NCI-H1930 (cell line): ENCODE results near the gene DUSP28.

Experiments
- DNase-seq, 2 experiments: peaks; one replicate each; lab custom pipeline; 2025; lab: John Stamatoyannopoulos, UW

DUSP28 gene

DNA sequence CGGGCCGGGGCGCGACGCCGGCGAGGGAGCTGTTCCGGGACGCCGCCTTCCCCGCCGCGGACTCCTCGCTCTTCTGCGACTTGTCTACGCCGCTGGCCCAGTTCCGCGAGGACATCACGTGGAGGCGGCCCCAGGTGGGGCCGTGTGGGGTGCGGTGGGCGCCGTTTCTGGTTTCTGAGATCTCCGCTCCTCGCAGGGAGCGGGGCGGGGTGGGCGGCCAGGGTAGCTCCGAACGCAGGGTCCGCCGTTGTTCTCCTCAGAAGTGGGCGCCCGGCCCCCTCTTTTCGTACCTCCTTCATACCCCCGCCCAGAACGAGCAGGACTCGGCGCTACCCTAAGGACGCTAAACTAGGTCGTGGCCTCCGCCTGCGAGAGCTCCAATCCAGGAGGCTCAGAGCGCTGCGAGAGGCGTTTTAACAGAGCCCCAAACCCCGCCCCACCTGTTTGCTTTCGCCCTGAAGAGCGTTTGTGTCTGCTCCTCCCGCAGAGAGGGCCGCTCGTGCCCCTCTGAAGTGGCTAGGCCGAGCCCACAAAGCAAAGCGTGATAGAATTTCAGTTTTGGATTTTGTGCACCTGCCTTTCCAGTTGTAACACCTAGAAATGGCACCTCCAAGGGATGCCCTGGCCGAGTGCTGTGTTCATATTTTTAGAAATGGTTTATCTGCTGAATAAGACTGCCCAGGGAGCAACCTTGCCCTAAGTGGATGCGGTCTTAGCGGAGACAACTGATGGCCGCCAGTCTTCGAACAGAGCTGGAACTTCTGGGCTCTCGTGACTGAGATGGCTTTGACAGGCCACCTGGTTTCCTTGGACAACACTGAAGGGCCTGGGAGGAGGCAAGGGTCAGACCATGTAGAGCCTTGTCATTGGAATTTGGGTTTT, 27.0 kb downstream of the DUSP28 start:
- no peak for DNase-seq

DNA sequence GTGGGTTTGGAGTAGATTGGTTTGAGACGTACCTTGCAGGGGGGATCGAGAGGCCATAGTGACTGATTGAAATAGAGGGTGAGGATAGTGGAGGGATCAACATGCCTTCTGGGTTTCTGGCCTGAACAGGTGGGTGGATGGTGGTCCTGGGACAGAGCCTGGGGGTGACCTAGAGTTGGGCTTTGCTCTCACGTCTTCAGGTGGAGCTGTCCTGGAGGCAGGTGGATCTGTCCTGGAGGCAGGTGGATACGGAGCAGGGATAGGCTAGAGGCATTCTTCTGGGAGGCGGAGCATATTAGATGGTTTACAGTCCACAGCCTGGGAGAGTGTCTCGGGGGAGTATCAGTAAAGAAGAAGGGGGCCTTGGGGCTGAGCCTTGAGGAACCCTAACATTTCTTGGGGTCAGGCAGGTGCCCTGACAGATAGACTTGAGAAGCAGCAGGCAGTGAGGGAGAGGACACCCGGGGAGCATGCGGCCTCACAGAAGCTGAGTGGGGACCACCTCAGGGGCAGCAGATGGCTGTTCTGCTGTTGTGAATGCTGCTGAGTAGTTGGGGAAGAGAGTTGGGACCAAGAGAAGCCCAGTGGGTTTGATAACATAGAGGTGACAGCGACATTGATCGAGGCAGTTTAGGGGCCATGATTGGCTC, 28.0 kb downstream of the DUSP28 start:
- no peak for DNase-seq

DNA sequence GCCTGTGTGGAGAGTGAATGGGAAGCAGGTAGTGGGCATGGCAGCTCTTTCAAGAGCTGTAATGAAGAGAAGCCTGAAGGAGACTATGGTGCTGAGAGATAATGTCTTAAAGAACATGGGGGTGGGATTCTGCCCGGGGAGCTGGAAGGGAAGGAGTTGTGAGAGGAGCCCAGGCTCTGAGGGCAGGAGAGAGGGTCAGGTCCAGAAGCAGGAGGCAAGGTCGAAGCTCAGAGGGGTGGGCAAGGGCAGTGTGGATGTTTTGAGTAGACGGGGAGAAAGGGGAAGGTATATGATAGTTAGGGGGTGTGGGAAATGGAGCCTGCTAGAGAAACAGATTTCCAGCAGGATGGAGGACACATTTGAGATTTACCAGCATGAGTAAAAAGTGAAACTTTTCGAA, 28.5 kb downstream of the DUSP28 start:
- no peak for DNase-seq

DNA sequence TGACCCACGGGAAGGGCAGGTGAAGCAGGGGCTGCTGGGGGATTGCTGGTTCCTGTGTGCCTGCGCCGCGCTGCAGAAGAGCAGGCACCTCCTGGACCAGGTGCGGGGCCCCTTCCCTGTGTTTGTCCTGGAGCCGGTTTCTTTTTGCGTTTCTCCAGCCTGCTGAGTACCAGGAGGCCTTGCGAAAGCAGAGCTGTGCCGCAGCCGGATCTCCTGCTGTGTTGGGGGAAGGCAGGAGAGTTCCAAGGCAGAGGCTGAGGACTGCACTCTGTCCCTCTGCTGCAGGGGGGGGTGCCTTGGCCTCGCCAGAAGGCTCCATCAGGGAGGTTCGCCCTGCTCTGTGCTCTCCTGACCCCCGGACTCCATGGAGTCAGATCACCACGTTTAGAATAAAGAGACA, 29.2 kb downstream of the DUSP28 start:
- no peak for DNase-seq

DNA sequence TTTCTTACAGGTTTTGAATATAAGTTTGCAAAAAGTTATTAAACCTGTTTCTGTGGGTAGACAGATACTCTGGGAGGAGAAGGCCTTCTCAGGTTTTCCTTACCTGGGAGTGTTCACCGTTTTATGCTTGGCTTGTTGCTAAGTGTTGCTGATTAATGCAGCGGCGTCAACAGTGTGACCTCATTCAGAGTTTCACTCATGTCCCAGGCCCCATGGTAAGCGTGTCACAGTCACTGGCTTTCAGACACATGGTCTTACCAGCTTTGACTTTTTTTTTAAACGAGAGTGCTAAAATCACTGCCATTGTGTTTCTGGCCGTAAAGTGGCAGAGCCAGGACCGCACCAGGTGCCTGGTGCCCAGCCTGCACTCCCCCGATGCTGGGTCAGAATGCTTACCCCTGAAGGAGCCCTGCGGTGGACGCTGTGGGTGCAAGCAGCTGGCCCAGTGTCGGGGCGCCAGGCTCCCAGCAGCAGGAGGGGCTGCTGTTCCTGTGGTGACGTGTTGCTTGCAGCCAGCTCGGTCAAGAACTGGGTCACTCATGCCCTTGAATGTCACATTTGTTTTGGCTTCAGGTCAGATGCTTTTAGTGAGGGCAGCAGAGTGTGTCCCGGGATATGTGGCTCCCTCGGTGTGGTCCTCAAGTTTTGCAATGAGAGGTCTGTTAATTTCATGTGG, 29.8 kb downstream of the DUSP28 start:
- no peak for DNase-seq

DNA sequence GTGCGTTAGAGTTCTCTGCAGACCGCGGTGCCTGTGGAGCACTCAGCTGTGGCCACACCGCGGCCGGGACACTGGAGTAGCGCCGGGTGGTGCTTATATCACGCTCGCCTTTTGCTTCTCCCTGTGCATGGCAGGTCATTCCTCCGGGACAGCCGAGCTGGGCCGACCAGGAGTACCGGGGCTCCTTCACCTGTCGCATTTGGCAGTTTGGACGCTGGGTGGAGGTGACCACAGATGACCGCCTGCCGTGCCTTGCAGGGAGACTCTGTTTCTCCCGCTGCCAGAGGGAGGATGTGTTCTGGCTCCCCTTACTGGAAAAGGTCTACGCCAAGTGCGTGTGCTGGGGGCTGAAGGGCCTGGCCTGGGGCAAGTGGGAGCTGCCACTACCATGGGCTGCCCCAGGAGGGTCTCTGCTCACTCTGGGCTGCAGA, 30.5 kb downstream of the DUSP28 start:
- DNase-seq = no peak

DNA sequence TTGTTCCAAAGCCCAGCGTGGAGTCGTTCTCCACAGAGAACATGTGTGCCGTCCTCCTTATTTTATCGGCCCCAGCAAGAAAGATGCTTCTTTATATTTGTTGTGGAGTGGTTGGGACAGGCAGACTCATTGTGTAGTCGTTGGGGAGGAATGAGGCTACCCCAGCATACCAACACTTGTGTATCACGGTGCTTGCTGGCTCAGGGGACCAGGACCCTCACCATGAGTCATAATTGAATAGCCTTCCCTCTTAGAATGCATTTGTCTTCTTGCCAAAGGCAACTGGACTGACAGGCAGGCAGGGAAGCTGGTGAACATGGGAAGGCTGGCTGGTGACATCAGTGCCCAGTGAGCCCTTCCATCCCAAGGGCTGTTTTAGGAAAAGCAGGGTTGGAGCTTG, 31.1 kb downstream of the DUSP28 start:
- DNase-seq = no peak

DNA sequence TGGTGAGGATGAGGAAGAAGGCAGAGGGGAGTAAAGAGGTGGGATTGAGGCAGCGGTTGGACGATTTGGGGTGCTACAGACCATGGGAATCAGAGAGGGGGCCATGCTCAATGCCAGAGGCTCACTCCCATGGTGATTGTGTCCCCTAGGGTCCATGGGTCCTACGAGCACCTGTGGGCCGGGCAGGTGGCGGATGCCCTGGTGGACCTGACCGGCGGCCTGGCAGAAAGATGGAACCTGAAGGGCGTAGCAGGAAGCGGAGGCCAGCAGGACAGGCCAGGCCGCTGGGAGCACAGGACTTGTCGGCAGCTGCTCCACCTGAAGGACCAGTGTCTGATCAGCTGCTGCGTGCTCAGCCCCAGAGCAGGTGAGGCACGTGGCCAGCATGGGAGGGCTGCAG, 31.6 kb downstream of the DUSP28 start:
- DNase-seq = no peak

DNA sequence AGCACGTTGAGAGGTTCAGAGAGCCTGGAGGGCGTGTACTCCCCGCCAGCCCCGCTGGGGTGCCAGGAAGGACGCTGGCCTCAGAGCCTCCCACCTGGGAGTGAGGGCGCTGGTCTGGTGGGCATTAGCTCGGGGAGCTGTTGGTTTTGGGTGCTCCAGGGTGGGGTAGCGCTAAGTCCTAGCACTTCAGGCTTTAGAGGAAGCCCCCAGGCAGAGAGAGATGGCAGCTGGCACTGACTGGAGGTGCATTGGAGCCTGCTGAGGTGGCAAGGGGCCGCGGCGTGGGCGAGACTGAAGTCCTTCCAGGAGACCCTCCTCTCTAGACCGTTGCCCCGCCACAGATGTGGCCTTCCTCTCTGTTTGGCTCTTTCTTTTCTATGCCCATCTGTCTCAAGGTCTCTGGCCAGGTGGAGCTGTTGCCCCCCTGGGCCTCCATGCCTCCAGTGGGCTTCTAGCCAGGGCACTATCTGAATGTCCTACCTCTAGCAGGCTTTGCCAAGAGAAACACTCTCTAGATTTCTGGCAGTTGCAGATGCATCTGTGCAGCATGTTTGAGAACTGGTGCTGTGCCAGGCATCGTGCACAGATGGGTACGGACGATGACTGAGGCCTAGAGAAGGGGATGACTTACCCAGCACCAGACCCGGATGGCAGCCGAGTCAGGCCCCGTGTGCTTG, 33.0 kb downstream of the DUSP28 start:
- no peak for DNase-seq

DNA sequence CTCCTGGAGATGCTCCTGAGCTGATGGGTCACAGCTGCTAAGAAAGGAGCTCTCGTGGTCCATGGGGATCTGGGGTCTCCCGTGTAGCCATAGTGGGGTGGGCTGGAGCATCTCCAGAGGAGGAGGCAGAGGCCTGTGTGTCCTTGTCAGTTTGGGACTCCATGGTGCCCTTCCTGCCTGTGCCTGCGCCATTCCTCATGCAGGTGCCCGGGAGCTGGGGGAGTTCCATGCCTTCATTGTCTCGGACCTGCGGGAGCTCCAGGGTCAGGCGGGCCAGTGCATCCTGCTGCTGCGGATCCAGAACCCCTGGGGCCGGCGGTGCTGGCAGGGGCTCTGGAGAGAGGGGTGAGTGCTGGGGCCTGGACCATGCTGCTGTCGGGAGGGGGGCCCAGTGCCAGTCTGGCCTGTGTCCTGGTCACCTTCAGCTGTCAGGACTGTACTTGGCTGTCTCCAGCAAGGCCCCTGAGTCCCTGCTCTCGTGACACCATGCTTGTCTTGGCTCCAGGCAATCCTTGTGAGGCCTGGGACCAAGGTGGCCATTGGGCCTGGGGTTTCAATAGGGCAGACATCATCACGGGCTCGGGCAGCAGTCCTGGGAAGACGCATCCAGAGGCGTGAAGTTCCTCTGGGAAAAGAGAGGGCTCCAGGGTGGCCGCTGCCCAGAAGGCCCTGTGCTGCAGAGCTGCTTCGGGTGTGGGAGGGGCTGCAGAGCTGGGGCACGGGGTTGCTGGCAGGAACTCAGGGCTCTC, 33.7 kb downstream of the DUSP28 start:
- no peak for DNase-seq

DNA sequence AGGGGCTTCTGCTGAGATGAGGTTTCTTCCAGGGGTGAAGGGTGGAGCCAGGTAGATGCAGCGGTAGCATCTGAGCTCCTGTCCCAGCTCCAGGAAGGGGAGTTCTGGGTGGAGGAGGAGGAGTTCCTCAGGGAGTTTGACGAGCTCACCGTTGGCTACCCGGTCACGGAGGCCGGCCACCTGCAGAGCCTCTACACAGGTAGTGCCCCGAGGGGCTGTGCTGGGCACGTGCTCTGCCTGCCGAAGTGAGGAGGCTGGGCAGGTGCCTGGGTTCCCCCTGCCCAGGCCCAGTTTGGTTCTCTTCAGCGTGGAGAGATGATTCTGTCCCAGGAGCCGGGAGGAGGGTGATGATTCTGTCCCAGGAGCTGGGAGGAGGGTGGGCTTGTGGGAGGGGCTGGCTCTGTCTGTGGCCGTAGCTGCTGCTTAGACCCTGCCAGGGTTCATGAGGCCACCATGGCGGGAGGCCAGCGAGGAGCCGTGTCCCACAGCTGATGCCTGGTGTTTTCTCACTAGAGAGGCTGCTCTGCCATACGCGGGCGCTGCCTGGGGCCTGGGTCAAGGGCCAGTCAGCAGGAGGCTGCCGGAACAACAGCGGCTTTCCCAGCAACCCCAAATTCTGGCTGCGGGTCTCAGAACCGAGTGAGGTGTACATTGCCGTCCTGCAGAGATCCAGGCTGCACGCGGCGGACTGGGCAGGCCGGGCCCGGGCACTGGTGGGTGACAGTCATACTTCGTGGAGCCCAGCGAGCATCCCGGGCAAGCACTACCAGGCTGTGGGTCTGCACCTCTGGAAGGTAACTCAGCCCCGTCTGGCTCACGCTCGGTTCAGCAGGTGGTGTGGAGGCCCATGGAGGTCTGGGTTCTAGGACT, 34.6 kb downstream of the DUSP28 start:
- DNase-seq = no peak

DNA sequence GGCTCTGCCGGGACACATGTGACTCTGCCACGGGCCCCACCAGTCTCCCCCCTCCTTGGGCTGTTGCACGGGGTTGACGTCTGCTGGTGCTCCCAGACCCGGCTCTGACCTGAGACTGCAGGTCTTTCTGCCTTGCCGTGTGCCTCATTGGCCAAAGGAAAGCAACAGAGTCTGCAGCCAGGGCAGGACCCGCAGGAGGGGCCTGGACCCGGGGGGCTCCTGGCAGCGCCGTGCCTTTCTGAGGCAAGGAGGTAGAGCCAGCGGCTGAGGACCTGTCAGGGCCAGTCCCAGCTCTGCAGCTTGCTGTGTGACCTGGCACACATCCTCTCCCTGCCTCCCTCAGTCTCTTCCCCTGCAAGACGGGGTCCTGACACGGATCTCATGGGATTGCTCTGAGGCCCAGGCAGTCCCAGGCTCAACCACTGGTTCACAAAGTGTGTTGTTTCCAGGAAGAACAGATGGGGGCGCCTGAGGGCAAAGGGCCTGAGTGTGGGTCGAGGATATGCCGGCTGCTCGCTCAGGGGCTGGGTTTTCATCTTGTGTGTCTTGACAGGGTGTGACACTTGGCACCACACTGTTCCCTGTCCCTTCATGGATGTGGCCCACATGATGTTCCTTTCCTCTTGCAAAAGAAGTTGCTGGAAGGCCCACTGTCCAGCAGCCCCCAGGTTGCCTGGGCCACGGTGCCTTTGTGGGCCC, 35.4 kb downstream of the DUSP28 start:
- DNase-seq = no peak

DNA sequence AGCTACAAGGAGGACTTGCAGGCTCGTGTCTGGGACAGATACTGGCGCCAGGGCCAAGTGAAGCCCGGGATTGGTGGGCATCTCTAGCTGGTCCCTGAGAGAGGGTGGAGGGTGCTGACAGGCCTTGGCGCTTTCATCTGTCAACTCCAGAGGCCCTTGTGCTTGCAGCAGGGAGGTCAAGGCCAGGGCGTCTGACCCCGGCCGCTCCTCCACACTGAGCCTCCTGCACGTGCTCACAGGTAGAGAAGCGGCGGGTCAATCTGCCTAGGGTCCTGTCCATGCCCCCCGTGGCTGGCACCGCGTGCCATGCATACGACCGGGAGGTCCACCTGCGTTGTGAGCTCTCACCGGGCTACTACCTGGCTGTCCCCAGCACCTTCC, 35.9 kb downstream of the DUSP28 start:
- no peak for DNase-seq

DNA sequence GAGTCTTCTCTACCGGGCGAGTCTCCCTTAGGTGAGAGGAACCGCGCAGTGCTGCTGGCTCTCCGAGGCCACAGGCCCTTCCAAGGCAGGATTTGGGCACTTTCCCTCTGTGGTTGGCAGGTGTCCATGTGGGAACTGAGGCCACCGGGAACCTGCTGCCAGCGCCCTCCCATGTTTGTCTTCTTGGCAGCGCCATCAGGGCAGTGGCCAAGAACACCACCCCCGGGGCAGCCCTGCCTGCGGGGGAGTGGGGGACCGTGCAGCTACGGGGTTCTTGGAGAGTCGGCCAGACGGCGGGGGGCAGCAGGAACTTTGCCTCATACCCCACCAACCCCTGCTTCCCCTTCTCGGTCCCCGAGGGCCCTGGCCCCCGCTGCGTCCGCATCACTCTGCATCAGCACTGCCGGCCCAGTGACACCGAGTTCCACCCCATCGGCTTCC, 36.4 kb downstream of the DUSP28 start:
- no peak for DNase-seq

DNA sequence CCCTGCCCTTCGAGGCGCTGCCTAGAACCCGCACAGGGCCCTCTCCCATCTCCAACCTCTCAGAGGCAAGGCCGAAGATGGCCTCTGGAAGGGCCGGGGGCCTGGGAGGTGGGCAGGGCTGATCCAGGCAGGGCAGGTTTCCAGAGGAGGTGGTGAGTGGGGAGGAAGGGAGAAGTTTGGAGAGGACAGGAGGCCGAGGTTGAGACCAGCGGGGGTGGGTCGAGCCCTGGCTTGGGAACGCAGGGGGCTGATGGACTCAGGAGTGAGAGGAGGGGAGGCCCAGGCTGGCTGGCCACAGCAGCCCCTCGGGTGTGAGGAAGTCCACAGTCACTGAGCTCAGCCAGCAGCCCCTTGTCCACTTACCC, 36.9 kb downstream of the DUSP28 start:
- DNase-seq = no peak

DNA sequence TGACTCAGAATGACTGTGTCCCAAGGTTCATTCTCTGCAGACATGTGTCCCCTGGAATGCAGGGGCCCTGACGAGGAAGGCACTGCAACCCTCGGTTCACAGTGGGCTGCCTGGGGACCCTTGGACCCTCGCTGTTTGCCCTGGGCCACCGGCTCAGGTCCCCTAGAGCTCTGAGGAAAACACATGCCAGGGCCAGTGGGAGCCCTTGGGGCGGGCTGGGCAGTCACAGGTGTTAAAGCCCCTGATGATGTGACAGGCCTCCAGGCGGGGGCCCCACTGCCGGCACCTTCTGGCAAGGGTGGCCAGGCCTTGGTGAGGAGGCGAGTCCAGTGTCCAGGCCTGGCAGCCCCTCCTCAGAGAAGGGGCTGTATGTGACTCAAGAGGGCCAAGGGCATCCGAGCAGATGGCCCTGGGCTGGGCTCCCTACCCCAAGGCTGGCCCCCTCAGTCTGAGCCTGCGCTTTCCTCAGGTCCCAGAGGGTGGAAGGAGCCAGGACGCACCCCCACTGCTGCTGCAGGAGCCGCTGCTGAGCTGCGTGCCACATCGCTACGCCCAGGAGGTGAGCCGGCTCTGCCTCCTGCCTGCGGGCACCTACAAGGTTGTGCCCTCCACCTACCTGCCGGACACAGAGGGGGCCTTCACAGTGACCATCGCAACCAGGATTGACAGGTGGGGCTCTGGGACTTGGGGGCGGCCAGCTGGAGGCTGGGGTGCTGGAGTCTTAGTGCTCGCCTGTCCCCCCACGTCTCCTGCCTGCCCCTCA, 37.4 kb downstream of the DUSP28 start:
- DNase-seq = no peak

DNA sequence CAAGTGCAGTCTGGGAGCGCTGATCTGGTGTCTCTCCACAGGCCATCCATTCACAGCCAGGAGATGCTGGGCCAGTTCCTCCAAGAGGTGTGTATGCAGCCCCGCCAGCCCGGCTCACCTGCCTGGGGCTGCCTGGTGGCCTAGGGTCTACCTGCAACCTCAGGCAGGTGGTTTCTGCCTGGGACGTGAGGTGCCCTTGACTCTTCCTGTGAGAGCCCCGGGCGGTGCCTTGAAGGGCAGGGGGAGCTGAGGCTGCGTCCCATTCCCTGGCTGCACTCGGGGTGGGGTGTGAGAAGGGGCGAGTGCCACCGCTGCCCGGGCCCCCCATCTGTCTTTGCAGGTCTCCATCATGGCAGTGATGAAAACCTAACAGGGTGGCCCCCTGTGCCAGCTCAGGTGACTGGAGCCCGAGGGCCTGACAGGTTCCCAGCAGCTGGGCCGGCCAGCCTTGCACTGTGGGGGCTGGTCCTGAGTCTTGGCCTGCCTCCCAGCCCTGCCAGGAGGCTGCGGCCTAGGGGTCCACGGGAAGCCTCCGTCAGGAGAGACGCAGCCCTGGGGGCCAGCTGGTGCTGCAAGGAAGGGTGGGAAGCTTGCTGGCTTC, 38.3 kb downstream of the DUSP28 start:
- DNase-seq = no peak

DNA sequence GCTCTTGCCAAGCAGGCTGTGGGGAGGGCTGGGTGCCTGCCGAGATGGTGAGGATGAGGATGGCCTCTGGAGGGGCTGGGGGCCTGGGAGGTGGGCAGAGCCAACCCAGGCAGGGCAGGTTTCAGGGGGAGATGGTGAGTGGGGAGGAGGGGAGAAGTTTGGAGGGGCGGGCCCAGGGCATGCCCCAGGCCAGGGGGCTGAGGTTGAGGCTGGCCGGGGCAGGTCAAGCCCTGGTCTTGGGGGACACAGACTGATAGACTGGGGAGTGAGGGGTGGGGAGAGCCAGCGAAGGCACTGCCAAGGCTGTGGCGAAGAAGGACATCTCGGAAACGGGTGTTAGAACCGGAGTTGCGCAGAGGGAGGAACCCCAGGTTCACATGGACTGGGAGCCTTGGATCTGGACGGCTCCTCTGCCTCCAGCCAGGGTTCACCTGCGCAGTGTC, 39.0 kb downstream of the DUSP28 start:
- no peak for DNase-seq

DNA sequence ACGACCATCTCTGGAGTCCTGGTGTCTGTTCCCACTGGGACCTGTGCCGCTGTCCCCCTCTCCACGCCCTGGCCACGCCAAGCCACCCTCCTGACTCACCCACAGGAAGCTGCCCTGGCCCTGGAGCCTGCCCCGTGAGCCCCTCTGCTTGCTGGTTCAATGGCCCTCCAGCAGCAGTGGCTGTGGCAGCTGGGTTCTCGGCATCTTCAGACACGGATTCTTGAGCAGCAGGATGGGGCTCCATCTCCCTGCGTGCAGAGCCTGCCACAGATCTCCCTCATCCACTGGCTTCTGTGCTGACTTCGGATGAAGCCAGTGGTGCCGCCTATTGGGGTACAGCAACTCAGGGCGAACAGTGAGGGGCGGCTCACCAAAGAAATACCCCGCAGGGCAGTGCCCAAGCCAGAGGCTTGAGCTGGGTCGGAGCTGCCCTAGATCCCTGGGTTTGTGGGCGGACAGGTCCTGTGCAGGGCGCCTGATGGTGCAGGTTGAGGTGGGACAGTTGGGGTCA, 40.3 kb downstream of the DUSP28 start:
- DNase-seq = no peak
